ENCODE measurements around the gene DTX3. TPM values are rescaled to one million over a fixed set of nuclear protein-coding genes. Genes with fewer than 3 reads are reported as not detected.
"Not testable (repeated sequence)": the region's sequence is repeated elsewhere in the genome, so short reads cannot be mapped to it uniquely, and the experiment has no call there.

Gene DTX3
- total RNA-seq, 2 experiments from 2014 or later, result 31.5 to 32.8 TPM

- H3K27ac Mint-ChIP-seq, result no peak overlapping the region
- H3K36me3 Mint-ChIP-seq, result no peaks in the 10 kb centered on the region
- no peak overlapping the region for H3K4me3 Mint-ChIP-seq
- peaks cover 12% of the 10 kb centered on the region for H3K4me1 Mint-ChIP-seq
- no peaks in the 10 kb centered on the region for H3K9me3 Mint-ChIP-seq
- ATAC-seq (ENCODE audit: low read depth), result no peak
- peaks cover 80% of the 10 kb centered on the region for H3K27me3 Mint-ChIP-seq
- POLR2A ChIA-PET, result no interaction called here
- no peak for DNase-seq
Observed at GRCh38 chr12:57629897-57630471, 25.4 kb downstream of the DTX3 start.

- DNase-seq, result no peak
- H3K27ac Mint-ChIP-seq, result no peak overlapping the region
- ATAC-seq (ENCODE audit: low read depth), result no peak
- POLR2A ChIA-PET, result no interaction called here
- H3K9me3 Mint-ChIP-seq, result no peaks in the 10 kb centered on the region
- peaks cover 12% of the 10 kb centered on the region for H3K4me1 Mint-ChIP-seq
- H3K4me3 Mint-ChIP-seq, result no peak overlapping the region
- no peaks in the 10 kb centered on the region for H3K36me3 Mint-ChIP-seq
- H3K27me3 Mint-ChIP-seq, result peaks cover 73% of the 10 kb centered on the region
Observed at GRCh38 chr12:57630891-57631433, 26.3 kb downstream of the DTX3 start.

GRCh38 chr12:57631566-57632072 is 27.0 kb downstream of the DTX3 start:
- Mint-ChIP-seq H3K9me3 (no peaks in the 10 kb centered on the region), H3K4me3 (peak overlapping the region; percentile 78), H3K4me1 (peaks cover 12% of the 10 kb centered on the region), H3K27ac (no peak overlapping the region), H3K36me3 (no peaks in the 10 kb centered on the region), H3K27me3 (peaks cover 69% of the 10 kb centered on the region)
- DNase-seq (peak; percentile 28), ATAC-seq (ENCODE audit: low read depth) (no peak)
- POLR2A ChIA-PET, result no interaction called here

GRCh38 chr12:57632073-57632957 is 27.7 kb downstream of the DTX3 start:
- ATAC-seq (ENCODE audit: low read depth) (peak; percentile 33), DNase-seq (peak; percentile 56)
- Mint-ChIP-seq H3K4me3 (peak overlapping the region; percentile 78), H3K36me3 (no peaks in the 10 kb centered on the region), H3K9me3 (no peaks in the 10 kb centered on the region), H3K4me1 (peaks cover 9% of the 10 kb centered on the region), H3K27me3 (peaks cover 65% of the 10 kb centered on the region), H3K27ac (no peak overlapping the region)
- POLR2A ChIA-PET, result no interaction called here

GRCh38 chr12:57632958-57633840 is 28.6 kb downstream of the DTX3 start, which contains the start of gene B4GALNT1:
Gene B4GALNT1 (minus strand): TSS chr12:57633201. CDS start chr12:57632132, 1,069 bp downstream.
- ATAC-seq (ENCODE audit: low read depth), result peak; percentile 79
- no peak within 1 kb of the TSS for H3K27ac Mint-ChIP-seq
- peak; percentile 84 for DNase-seq
- peaks cover 7% of the 10 kb centered on the region for H3K4me1 Mint-ChIP-seq
- peaks cover 58% of the 10 kb centered on the region for H3K27me3 Mint-ChIP-seq
- peak within 1 kb of the TSS; percentile 78 for H3K4me3 Mint-ChIP-seq
- POLR2A ChIA-PET, result no interaction called here
- H3K36me3 Mint-ChIP-seq, result no peaks in the 10 kb centered on the region
- H3K9me3 Mint-ChIP-seq, result no peaks in the 10 kb centered on the region

GRCh38 chr12:57636731-57637130 is 32.1 kb downstream of the DTX3 start:
- H3K27ac Mint-ChIP-seq; DNase-seq; ATAC-seq (ENCODE audit: low read depth); H3K9me3 Mint-ChIP-seq; H3K4me1 Mint-ChIP-seq; H3K4me3 Mint-ChIP-seq; POLR2A ChIA-PET; H3K36me3 Mint-ChIP-seq: not testable (repeated sequence)
- peaks cover 42% of the 10 kb centered on the region for H3K27me3 Mint-ChIP-seq

- H3K27me3 Mint-ChIP-seq, result peaks cover 40% of the 10 kb centered on the region
- H3K4me1 Mint-ChIP-seq, result peaks cover 5% of the 10 kb centered on the region
- DNase-seq, result no peak
- no peak for ATAC-seq (ENCODE audit: low read depth)
- no peaks in the 10 kb centered on the region for H3K36me3 Mint-ChIP-seq
- H3K4me3 Mint-ChIP-seq, result no peak overlapping the region
- no peaks in the 10 kb centered on the region for H3K9me3 Mint-ChIP-seq
- H3K27ac Mint-ChIP-seq, result no peak overlapping the region
- POLR2A ChIA-PET, result no interaction called here
Observed at GRCh38 chr12:57637364-57637763, 32.7 kb downstream of the DTX3 start.

GRCh38 chr12:57638096-57638495 is 33.5 kb downstream of the DTX3 start:
- Mint-ChIP-seq H3K4me3 (no peak overlapping the region), H3K27ac (no peak overlapping the region), H3K4me1 (peaks cover 5% of the 10 kb centered on the region), H3K27me3 (peaks cover 41% of the 10 kb centered on the region), H3K36me3 (no peaks in the 10 kb centered on the region), H3K9me3 (no peaks in the 10 kb centered on the region)
- ATAC-seq (ENCODE audit: low read depth) (no peak), DNase-seq (no peak)
- POLR2A ChIA-PET, result interaction anchor here (0.6 kb wide), 1 partner anchor 55 kb away, joined by 3 read pairs; no protein-coding TSS in a partner anchor

GRCh38 chr12:57640175-57641042 is 35.8 kb downstream of the DTX3 start:
- DNase-seq (no peak), ATAC-seq (ENCODE audit: low read depth) (no peak)
- Mint-ChIP-seq H3K36me3 (no peaks in the 10 kb centered on the region), H3K9me3 (no peaks in the 10 kb centered on the region), H3K4me3 (no peak overlapping the region), H3K27ac (no peak overlapping the region), H3K27me3 (peaks cover 31% of the 10 kb centered on the region), H3K4me1 (no peaks in the 10 kb centered on the region)
- POLR2A ChIA-PET, result no interaction called here

- H3K27me3 Mint-ChIP-seq, result peaks cover 26% of the 10 kb centered on the region
- no peak overlapping the region for H3K27ac Mint-ChIP-seq
Observed at GRCh38 chr12:57641699-57642442, 37.2 kb downstream of the DTX3 start.

GRCh38 chr12:57645990-57646658 is 41.5 kb downstream of the DTX3 start:
- H3K36me3 Mint-ChIP-seq; H3K27ac Mint-ChIP-seq; ATAC-seq (ENCODE audit: low read depth); POLR2A ChIA-PET; H3K9me3 Mint-ChIP-seq; DNase-seq; H3K4me3 Mint-ChIP-seq; H3K4me1 Mint-ChIP-seq; H3K27me3 Mint-ChIP-seq: not testable (repeated sequence)

More at GRCh38 chr12:57641699-57642442, 37.2 kb downstream of the DTX3 start:
- Mint-ChIP-seq H3K9me3 (peaks cover 2% of the 10 kb centered on the region), H3K36me3 (no peaks in the 10 kb centered on the region), H3K4me3 (no peak overlapping the region), H3K4me1 (no peaks in the 10 kb centered on the region)
- no peak for ATAC-seq (ENCODE audit: low read depth)
- no peak for DNase-seq
- POLR2A ChIA-PET, result no interaction called here

Data from activated naive CD8-positive, alpha-beta T cell treated with anti-CD3 and anti-CD28 coated beads, Interleukin-2, amount 10 ng/mL, durations not matched to agents 7 days and 5 days (primary cell).